Central memory CD4-positive, alpha-beta T cell (primary cell): ENCODE results near the gene PCIF1.
A peak's percentile ranks its signal among the peaks of the same experiment; 100 is the strongest.
"Not testable (repeated sequence)": the region's sequence is repeated elsewhere in the genome, so short reads cannot be mapped to it uniquely, and the experiment has no call there.

Experiments
- DNase-seq: peaks from one replicate; pipeline ENCODE4 v3.0.0; 2022

The PCIF1 gene

GRCh38 chr20:45924391-45925261 is 9.9 kb upstream of the PCIF1 start:
- no peak for DNase-seq

- DNase-seq: no peak
Observed at GRCh38 chr20:45925821-45926506, 8.5 kb upstream of the PCIF1 start.

- DNase-seq: no peak
Observed at GRCh38 chr20:45926731-45927070, 7.8 kb upstream of the PCIF1 start.

GRCh38 chr20:45927071-45927878 is 7.2 kb upstream of the PCIF1 start:
- no peak for DNase-seq

DNA sequence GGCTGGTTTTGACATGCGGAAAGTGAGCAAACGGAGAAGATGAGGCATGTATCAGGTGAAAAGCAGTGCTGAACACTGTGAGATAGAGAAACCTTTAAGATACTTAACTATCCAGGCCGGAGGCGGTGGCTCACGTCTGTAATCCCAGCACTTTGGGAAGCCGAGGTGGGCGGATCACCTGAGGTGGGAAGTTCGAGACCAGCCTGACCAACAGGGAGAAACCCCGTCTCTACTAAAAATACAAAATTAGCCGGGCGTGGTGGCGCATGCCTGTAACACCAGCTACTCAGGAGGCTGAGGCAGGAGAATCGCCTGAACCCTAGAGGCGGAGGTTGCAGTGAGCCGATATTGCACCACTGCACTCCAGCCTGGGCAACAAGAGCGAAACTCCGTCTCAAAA is 2.8 kb upstream of the PCIF1 start:
- not testable (repeated sequence) for DNase-seq

- DNase-seq: peak; percentile 50
Observed at GRCh38 chr20:45933266-45934045, 1.0 kb upstream of the PCIF1 start.

DNA sequence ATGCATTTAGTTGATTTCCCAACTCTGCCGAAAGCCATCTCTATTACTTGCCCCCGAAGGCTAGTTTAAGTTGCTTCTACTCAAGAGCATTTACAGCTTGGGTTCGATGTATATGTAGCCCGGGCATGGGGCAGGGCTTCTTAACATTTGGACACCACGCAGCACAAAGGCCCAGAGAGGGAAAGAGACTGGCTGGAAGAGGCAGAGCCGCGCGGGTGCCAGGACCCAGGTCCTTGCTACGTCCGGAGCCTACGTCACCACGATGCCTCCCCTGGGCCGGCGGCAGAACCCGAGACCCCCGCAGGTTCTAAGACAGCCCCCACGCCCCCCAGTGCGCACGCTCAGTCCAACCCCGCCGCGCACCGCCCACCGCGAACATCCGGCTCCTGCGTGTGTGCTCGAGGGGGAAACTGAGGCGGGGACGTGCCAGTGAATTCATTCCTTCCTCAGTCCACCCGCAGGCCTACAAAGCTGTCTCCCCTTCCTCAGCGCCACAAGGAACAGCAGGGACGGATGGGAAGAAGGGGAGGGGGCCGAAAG is 367 bp upstream of the PCIF1 start:
- no peak for DNase-seq

DNA sequence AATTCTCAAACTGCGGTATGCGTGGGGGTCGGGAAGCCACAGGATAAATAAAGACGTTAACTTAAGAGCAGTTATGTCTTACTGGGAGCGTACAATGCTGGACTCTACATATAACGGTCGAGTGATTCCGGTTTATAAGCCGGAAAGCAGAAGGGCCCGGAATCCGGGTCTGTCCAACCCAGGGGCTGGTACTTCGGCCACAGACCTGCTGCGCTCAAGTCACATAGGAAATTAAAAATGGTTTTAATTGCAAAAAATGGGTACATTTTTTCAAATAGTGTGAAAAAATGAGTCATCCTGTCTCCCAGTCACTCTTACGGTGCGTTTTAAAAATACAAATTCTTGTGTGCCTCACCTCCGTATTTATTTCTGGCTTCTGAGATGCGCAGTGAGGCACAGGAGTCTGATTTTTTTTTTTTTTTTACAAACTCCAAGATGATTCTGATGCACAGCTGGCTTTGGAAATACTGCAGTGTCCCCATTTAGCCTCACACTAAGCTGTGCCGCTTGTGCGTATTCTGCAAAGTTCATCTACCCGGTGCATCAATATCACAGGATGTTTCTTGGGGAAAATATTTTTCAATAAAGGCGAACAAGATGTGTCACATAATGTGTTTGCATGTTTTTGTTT is 1.0 kb downstream of the PCIF1 start:
- DNase-seq: no peak

- no peak for DNase-seq
Observed at GRCh38 chr20:45937765-45938164, 3.3 kb downstream of the PCIF1 start.

DNA sequence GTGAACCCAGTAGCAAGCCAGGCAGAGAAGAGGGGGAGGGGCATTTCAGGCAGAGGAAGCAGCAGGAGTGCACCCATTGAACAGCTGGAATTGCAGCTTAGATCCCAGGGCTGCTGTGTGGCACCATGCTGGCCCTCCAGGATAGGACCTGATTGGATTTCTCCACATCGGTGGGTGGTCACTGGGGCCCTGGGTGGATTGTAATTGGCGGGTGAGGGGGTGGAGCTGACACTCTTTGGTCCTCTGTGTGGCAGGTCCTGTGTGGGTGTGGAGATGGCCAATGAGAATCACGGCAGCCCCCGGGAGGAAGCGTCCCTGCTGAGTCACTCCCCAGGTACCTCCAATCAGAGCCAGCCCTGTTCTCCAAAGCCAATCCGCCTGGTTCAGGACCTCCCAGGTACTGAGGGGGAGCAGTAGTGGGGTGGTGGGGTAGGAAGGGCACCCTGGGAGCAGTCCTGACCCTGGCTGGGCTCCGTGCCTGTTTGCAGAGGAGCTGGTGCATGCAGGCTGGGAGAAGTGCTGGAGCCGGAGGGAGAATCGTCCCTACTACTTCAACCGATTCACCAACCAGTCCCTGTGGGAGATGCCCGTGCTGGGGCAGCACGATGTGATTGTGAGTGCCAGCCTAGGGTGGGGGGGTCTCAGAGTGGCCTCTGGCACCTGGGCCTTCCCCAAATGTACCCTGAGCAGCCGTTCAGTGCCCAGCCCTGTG is 4.4 kb downstream of the PCIF1 start:
- DNase-seq: no peak

- DNase-seq: no peak
Observed at GRCh38 chr20:45940053-45940452, 5.6 kb downstream of the PCIF1 start.

GRCh38 chr20:45940469-45940868 is 6.0 kb downstream of the PCIF1 start:
- DNase-seq: no peak

DNA sequence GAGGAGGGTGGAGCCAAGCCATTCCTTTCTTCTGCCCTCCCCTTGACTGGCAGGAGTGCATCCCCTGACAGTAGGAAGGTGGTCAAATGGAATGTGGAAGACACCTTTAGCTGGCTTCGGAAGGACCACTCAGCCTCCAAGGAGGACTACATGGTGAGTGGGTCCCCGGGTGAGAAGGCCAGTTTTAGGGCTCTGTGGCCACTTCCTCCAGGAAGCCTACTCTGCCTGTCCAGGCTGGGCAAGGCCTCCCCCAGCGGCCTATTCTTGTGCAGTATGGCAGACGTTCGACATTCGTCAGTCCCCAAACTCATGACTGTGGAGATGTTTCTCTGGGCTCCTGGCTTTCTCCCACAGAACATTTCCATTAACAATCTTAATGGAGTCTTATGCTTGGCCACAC is 9.1 kb downstream of the PCIF1 start:
- DNase-seq: no peak

GRCh38 chr20:45944151-45944964 is 9.9 kb downstream of the PCIF1 start:
- DNase-seq: no peak

DNA sequence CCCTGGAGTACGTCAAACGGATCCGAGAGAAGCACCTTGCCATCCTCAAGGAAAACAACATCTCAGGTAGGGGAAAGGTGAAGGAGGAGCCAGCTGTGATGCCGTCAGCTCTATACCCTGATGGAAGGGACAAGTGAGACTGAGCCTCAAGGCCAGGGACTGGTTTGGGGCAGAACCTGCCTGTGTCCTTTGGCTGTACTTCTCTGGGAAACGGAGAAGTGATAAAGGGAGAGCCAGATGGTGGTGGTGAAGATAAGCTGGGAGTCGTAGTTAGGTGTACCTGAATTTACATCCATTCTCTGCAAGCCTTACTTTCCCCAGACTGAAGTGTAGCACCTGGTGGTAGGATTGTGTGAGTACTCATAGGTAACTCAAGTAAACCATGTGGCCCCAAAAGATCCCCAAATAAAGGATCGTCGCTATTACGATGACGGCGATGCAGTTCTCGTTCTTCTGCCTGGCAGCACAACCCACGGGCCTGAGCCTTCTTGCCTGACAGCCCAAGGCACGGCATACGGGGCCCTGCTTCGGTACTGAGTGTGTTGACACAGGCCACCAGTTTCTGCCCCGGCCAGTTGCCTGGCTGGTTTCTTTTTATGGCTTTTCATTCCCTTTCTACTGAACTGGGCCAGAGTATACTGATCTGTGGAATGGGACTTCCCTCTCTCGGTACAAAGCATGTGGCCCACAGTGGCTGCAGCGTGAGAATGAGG is 10.6 kb downstream of the PCIF1 start:
- DNase-seq: no peak

- no peak for DNase-seq
Observed at GRCh38 chr20:45945678-45946148, 11.2 kb downstream of the PCIF1 start.

DNA sequence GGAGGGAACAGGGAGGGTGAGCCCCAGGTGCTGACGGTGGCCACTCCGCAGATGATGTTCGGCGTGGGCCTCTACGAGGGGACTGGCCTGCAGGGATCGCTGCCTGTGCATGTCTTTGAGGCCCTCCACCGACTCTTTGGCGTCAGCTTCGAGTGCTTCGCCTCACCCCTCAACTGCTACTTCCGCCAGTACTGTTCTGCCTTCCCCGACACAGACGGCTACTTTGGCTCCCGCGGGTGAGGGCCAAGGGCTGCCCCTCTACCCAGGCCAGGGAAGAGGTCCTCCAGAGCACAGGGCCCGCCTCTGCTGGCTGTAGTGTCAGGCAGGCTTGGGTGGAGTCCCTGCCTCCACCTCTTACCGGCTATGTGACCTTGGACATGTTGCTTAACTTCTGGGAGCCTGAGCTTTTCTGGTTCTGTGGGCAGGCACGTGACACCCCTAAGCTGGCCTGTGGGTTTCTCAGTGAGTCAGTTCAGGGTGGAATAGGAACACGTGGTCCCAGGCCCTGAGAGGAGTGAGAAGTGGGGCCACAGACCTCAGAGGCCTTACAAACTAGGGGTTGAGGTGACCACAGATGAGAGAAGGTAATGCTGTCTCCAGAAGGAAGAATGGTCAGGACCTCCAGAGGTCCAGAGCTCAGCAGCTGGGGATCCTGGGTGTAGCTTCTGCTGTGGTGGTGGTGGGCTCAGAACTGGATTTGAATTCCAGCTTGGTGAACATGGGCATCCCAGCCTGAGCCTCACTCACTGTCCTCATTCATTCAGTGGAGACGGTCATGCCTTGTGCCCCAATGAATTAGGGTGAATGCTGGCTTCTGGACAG is 11.9 kb downstream of the PCIF1 start:
- DNase-seq: no peak

GRCh38 chr20:45947110-45947866 is 12.8 kb downstream of the PCIF1 start:
- no peak for DNase-seq
